GM18508 (cell line): ENCODE results near the gene PRKG1.
"Not testable (repeated sequence)": the region's sequence is repeated elsewhere in the genome, so short reads cannot be mapped to it uniquely, and the experiment has no call there.

Source experiments
- ATAC-seq: cut with Tn5 transposase; IDR thresholded peaks from one replicate; pipeline ENCODE4 v1.9.1; 2021; ENCODE audit warnings: moderate number of reproducible peaks; ENCODE audit not compliant: insufficient read depth, unreplicated experiment

Gene PRKG1

GRCh38 chr10:51311228-51311627 lies 236.9 kb downstream of the PRKG1 start:
- ATAC-seq, result no peak

- ATAC-seq, result no peak
Measured at GRCh38 chr10:51312817-51313216, 238.5 kb downstream of the PRKG1 start.

GRCh38 chr10:51313251-51313650 lies 239.0 kb downstream of the PRKG1 start:
- ATAC-seq, result no peak

GRCh38 chr10:51313773-51314478 lies 239.6 kb downstream of the PRKG1 start:
- no peak for ATAC-seq

- no peak for ATAC-seq
Measured at GRCh38 chr10:51314481-51314880, 240.2 kb downstream of the PRKG1 start.

GRCh38 chr10:51318399-51319172 lies 244.3 kb downstream of the PRKG1 start:
- no peak for ATAC-seq

GRCh38 chr10:51319173-51319435 lies 244.8 kb downstream of the PRKG1 start:
- ATAC-seq, result no peak

- no peak for ATAC-seq
Measured at GRCh38 chr10:51321300-51321699, 247.0 kb downstream of the PRKG1 start.

- ATAC-seq, result no peak
Measured at GRCh38 chr10:51321980-51322379, 247.7 kb downstream of the PRKG1 start.

GRCh38 chr10:51325649-51326048 lies 251.4 kb downstream of the PRKG1 start:
- no peak for ATAC-seq

- ATAC-seq, result no peak
Measured at GRCh38 chr10:51326174-51326573, 251.9 kb downstream of the PRKG1 start.

- ATAC-seq, result no peak
Measured at GRCh38 chr10:51327432-51327831, 253.1 kb downstream of the PRKG1 start.

- ATAC-seq, result no peak
Measured at GRCh38 chr10:51340366-51340765, 266.1 kb downstream of the PRKG1 start.

GRCh38 chr10:51340845-51341610 lies 266.7 kb downstream of the PRKG1 start:
- no peak for ATAC-seq

GRCh38 chr10:51341745-51342144 lies 267.5 kb downstream of the PRKG1 start:
- ATAC-seq, result not testable (repeated sequence)

GRCh38 chr10:51342381-51342780 lies 268.1 kb downstream of the PRKG1 start:
- ATAC-seq, result no peak

- no peak for ATAC-seq
Measured at GRCh38 chr10:51343391-51343790, 269.1 kb downstream of the PRKG1 start.

GRCh38 chr10:51344371-51344770 lies 270.1 kb downstream of the PRKG1 start:
- no peak for ATAC-seq

GRCh38 chr10:51348622-51349021 lies 274.3 kb downstream of the PRKG1 start:
- ATAC-seq, result no peak

GRCh38 chr10:51357170-51357569 lies 282.9 kb downstream of the PRKG1 start:
- no peak for ATAC-seq

- ATAC-seq, result no peak
Measured at GRCh38 chr10:51358227-51358626, 283.9 kb downstream of the PRKG1 start.
